ENCODE results near the gene CD80. TPM values are rescaled to one million over a fixed set of nuclear protein-coding genes. Genes with fewer than 3 reads are reported as not detected.

The CD80 gene
- total RNA-seq, 1 donor = not detected

DNA sequence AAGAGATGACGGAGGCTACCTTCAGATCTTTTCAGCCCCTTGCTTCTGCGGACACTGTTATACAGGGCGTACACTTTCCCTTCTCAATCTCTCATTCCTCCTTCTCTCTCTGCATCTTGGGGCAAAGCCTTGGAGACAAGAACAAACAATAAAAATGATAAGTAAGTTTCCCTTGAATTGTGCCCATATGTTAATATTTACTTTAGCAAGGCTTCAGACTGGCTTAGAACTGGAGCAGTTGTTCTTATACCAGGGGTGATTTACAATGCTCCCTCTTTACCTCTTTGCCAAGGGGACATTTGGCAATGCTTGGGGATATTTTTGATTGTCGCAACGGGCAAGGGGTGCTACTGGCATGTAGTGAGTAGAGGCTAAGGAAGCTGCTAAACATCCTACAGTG, 31.7 kb downstream of the CD80 start:
- TF ChIP-seq, protein P1, sequence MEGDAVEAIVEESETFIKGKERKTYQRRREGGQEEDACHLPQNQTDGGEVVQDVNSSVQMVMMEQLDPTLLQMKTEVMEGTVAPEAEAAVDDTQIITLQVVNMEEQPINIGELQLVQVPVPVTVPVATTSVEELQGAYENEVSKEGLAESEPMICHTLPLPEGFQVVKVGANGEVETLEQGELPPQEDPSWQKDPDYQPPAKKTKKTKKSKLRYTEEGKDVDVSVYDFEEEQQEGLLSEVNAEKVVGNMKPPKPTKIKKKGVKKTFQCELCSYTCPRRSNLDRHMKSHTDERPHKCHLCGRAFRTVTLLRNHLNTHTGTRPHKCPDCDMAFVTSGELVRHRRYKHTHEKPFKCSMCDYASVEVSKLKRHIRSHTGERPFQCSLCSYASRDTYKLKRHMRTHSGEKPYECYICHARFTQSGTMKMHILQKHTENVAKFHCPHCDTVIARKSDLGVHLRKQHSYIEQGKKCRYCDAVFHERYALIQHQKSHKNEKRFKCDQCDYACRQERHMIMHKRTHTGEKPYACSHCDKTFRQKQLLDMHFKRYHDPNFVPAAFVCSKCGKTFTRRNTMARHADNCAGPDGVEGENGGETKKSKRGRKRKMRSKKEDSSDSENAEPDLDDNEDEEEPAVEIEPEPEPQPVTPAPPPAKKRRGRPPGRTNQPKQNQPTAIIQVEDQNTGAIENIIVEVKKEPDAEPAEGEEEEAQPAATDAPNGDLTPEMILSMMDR (IDR thresholded peaks at IDR 0.05; ENCODE audit: insufficient read depth, low read length) = no peak
- no peak for DNase-seq (ENCODE audit: low read depth)
- H3K4me3 ChIP-seq (ENCODE audit: low read depth, low read length) = no peak overlapping the region

GRCh38 chr3:119524931-119525662, 34.3 kb downstream of the CD80 start:
- peak; percentile 61 for DNase-seq (ENCODE audit: low read depth)
- TF ChIP-seq, protein P1 (IDR thresholded peaks at IDR 0.05; ENCODE audit: insufficient read depth, low read length) = peak; percentile 65
- no peak overlapping the region for H3K4me3 ChIP-seq (ENCODE audit: low read depth, low read length)

GRCh38 chr3:119518026-119518425, 41.4 kb downstream of the CD80 start:
- no peak overlapping the region for H3K4me3 ChIP-seq (ENCODE audit: low read depth, low read length)
- DNase-seq (ENCODE audit: low read depth) = no peak
- TF ChIP-seq, protein P1 (IDR thresholded peaks at IDR 0.05; ENCODE audit: insufficient read depth, low read length) = no peak

DNA sequence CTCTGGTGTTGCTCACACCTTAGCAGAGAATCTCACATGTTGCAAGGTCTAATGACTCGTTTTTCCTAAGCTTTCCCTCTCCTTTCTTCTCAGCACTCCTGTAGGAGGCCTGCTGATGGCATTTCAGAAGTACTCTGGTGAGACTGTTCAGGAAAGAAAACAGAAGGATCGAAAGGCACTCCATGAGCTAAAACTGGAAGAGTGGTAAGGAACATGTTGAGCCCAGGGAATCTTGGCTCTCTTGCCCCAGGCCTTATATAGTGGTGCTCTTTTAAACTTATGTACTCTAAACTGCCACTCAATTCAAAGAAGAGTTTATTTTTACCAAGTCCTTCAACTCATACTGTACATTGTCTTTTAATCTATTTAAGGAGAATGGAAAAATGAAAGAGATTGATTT, 42.3 kb downstream of the CD80 start:
- TF ChIP-seq, protein P1 (IDR thresholded peaks at IDR 0.05; ENCODE audit: insufficient read depth, low read length) = no peak
- no peak overlapping the region for H3K4me3 ChIP-seq (ENCODE audit: low read depth, low read length)
- no peak for DNase-seq (ENCODE audit: low read depth)

GRCh38 chr3:119514637-119515036, 44.8 kb downstream of the CD80 start:
- TF ChIP-seq, protein P1 (IDR thresholded peaks at IDR 0.05; ENCODE audit: insufficient read depth, low read length) = no peak
- no peak overlapping the region for H3K4me3 ChIP-seq (ENCODE audit: low read depth, low read length)
- no peak for DNase-seq (ENCODE audit: low read depth)

DNA sequence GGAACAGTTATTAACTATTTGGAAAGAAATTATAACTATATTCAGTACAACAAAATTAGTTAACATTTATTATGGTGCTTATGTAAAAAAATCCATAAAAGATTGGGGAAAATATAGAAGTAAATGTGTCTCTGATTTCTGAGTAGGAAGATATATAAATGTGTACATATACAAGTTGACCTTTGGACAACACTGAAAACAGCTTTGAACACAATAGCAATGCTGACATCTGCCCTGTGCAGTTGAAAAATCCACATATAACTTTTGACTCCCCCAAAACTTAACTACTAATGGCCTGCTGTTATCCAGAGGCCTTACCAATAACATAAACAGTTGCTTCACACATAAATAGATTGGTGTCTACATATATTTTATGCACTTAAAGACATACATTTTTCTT, 48.7 kb downstream of the CD80 start:
- TF ChIP-seq, protein P1 (IDR thresholded peaks at IDR 0.05; ENCODE audit: insufficient read depth, low read length) = no peak
- no peak overlapping the region for H3K4me3 ChIP-seq (ENCODE audit: low read depth, low read length)
- DNase-seq (ENCODE audit: low read depth) = no peak

Data from fibroblast of the aortic adventitia (primary cell).